Amniotic epithelial cell (primary cell): ENCODE measurements around the gene DOCK2.

Source experiments
- DNase-seq: peaks from one replicate; pipeline ENCODE4 v3.0.0-alpha.2; 2010; ENCODE audit warnings: low read depth

DOCK2 gene

DNA sequence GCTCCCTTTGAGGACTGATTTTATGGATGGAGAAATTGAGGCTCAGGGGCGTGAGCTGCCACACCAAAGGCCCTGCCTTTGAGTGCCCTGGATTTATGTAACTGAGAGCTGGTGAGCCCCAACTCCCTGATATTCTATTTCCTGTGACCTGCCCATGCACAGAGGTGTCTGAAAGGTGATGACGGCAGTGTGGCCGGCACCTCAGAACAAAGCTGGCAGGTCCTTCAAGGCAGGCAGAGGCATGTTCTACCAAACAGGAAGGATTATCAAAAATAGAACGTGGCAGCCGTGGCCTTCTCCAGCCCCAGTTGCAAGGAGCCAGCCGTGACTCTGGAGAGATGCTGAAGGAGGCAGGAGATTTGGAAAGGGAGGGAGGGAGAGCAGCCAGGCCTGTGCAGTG, 307.0 kb downstream of the DOCK2 start:
- no peak for DNase-seq

DNA sequence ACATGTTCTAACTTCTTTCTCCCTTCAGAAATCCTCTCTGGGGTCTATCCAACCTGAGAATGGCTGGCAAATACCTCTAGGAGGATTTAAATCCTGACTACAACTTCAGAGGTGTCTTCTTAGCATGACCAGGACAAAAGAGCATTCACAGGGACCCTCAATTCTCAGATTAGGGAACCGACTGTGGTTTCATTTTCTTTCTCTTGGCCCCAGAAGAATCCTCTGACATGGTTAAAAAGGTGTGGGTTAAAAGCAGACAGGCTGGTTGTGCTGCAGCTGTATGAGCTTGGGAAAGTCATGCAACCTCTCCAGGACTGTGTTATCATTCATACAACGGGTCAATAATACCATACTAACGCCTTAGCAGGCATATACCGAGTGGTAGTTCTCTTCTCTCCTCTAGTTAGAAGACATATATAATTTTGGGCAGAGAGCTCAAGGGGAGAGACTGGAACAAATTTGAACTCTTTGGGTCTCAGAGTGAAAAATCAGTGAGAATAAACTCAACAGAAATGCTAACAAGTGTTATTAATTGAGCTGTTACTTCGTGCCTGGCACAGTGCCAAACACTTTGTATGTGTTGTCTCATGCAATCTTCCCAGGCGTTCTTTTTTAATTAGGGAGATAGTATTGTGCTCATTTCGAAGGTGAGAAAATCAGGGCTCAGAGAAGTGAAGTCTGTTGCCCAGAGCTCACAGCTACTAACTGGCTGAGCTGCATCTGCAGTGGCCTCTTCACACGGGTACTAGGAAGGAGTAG, 308.0 kb downstream of the DOCK2 start:
- DNase-seq: no peak

DNA sequence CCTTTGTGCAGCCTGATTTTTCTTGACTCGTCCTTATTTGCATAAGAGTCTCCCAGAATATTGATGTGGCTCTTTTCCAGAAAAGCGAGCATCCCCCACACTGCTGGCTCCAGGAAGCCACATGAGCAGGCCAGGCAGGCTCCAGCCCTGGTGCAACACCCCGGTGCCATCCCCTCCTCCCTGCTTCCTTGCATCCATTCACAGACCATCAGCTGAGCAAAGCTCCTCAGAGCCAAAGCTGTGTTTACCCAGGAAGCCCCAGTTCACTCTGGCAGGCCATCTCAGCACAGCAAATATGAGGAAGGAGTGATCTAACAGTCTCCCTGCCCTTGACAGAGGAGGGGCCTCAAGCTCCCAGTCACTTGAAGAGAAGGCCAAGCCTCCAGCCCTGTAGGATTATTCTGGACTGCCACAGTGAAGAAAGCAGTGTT, 308.8 kb downstream of the DOCK2 start:
- DNase-seq: peak; percentile 87

- DNase-seq: peak; percentile 59
These were observed 309.7 kb downstream of the DOCK2 start for GRCh38 chr5:169946743-169947295.

DNA sequence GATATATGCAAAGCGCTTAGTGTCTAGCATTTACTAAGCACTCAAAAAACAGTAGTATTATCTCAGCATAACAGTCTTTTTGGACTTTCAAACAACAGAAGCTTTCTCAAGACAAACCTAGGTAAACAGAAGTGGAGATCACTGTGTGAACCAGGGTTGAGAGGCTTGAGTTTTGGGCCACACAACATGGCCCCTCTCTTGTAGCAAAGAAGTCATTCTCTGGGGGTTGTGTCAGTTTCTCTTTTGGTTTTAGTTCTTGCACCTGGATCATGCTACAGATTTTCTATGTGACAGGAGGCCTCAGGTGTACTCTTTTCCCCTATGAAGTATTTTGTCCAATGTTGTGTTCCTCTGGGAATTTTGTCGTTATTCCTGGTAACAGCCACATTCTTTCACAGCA, 313.3 kb downstream of the DOCK2 start:
- no peak for DNase-seq

DNA sequence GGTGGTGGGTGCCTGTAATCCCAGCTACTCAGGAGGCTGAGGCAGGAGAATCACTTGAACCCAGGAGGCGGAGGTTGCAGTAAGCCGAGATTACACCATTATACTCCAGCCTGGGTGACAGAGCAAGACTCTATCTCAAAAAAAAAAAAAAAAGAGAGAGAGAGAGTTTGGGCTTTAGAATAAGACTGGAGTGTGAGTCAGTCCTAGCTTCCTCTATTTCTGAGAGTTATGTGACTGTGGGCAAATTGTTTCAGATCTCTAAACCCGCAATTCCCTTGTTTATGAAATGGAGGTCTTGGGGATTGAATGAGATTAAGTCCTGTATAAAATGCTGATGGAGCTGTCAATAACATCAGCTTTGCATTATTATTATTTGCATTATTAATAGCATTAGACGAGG, 316.1 kb downstream of the DOCK2 start:
- DNase-seq: peak; percentile 65

GRCh38 chr5:169954786-169955185, 317.7 kb downstream of the DOCK2 start:
- no peak for DNase-seq

GRCh38 chr5:169956126-169956525, 319.1 kb downstream of the DOCK2 start:
- no peak for DNase-seq

DNA sequence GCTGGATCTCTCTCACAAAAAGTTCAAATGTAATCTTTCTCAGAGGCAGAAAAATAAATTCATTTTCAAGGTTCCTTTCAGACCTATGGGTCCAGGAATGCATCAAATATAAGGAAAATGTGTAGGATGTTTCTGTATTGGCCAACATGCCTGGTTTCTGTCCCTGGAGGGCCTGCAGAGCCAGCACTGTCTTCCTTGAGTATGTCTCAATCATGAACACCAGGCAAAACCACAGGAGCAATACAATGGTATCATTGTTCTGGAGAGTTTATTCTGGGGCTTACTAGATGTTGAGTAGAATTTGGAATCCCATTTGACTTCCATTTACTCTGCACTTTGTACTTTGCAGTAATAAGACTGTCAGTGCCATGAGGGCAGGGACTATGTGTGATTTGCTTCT, 319.7 kb downstream of the DOCK2 start:
- DNase-seq: no peak

GRCh38 chr5:169958278-169958677, 321.2 kb downstream of the DOCK2 start:
- DNase-seq: no peak

- DNase-seq: no peak
These were observed 323.6 kb downstream of the DOCK2 start for GRCh38 chr5:169960659-169961058.

- DNase-seq: no peak
These were observed 327.2 kb downstream of the DOCK2 start for GRCh38 chr5:169964246-169964645.

GRCh38 chr5:169970339-169970738, 333.3 kb downstream of the DOCK2 start:
- DNase-seq: no peak

- peak; percentile 59 for DNase-seq
These were observed 334.1 kb downstream of the DOCK2 start for GRCh38 chr5:169970911-169971765.

GRCh38 chr5:169971780-169972179, 334.7 kb downstream of the DOCK2 start:
- DNase-seq: no peak

DNA sequence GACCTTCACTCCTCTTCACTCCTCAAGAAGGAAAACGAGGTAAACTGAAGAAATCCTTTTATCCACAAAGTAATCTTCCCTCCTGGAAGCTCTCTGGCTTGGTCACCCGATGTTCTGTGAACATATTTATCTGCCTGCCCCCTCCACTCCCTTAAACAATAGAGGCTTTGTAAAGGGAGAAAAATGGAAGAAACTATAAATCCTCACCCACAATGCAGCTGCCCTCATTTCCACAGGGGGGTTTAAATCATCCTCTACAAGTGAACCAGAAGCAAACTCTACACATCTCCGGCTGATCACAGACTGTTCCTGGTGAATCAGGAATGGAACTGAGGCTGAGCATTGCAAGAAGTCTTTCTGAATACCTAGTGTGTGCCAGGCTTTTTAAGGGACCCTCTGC, 336.0 kb downstream of the DOCK2 start:
- no peak for DNase-seq

- DNase-seq: no peak
These were observed 337.2 kb downstream of the DOCK2 start for GRCh38 chr5:169974121-169974770.

DNA sequence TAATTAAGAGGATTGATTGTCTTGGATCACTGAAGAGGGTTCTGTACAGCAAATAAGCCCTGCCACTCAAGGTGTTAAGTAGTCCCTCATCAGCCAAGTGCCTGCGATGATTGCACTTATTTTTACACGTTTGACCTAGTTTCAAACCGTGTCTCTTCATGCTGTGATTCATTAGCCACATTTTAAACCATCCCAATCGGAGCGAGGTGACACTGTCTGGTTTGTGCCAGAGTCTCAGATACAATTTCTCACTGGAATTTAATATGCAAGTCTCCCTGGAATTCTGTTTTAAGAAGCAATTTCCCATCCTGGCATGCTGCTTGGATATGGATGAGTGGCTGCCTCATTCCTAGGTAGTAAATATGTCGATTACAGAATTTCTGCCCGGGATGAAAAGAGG, 341.6 kb downstream of the DOCK2 start:
- DNase-seq: no peak

- DNase-seq: no peak
These were observed 342.8 kb downstream of the DOCK2 start for GRCh38 chr5:169979871-169980270.

- peak; percentile 85 for DNase-seq
These were observed 343.5 kb downstream of the DOCK2 start, which contains the start of gene INSYN2B for GRCh38 chr5:169980418-169981053. Gene INSYN2B, minus strand, starts transcription at chr5:169980495. Its CDS starts 96,597 bp downstream, at chr5:169883898.

GRCh38 chr5:169988206-169988605, 351.1 kb downstream of the DOCK2 start:
- DNase-seq: no peak

GRCh38 chr5:169988947-169989346, 351.9 kb downstream of the DOCK2 start:
- peak; percentile 41 for DNase-seq
